T-cell (primary cell): ENCODE measurements around the gene IZUMO4. TPM values are rescaled to one million over a fixed set of nuclear protein-coding genes. Genes with fewer than 3 reads are reported as not detected.

ENCODE experiments used
- ATAC-seq, 4 experiments: fragments of 200-7000 bp in 3 of 4; fragments of 150-1000 bp in 1 of 4; cut with Tn5 transposase; replicated peaks in 1 of 4; 1 replicate in 3 of 4; 2 replicates in 1 of 4; pipeline ENCODE4 v1.10.0; 2021; ENCODE audit warnings: moderate library complexity in 3 of 4, mild to moderate bottlenecking in 2 of 4, moderate number of reproducible peaks in 1 of 4
- CTCF ChIA-PET, 2 donors: fragments of 300-600 bp; sonication (Branson Sonifier 250); formaldehyde crosslinking; loops; one replicate each; lab custom pipeline; 2022; ENCODE audit warnings: antibody characterized with exemption in 2 of 2; lab: Charles Lee
- POLR2A ChIA-PET, 2 donors: fragments of 300-600 bp; sonication (Branson Sonifier 250); formaldehyde crosslinking; loops; one replicate each; lab custom pipeline; 2022; ENCODE audit warnings: antibody characterized with exemption in 2 of 2; lab: Charles Lee
- DNase-seq, 35 experiments: peaks; one replicate each; pipeline versions ENCODE4 v3.0.0 to v3.0.0-alpha.2; 2013 to 2023
- H3K27ac ChIP-seq: one replicate; pipeline ENCODE4 v1.5.1; 2013; ENCODE audit warnings: low read length
- H3K27me3 ChIP-seq, 2 experiments: replicated peaks in 1 of 2; 1 replicate in 1 of 2; 2 replicates in 1 of 2; pipeline versions ENCODE4 v1.6.1 to v1.7.0; 2013; ENCODE audit warnings: low read length in 1 of 2, mixed read lengths in 1 of 2; ENCODE audit not compliant: control insufficient read depth in 2 of 2, insufficient read depth in 2 of 2; ENCODE audit errors: extremely low read depth in 1 of 2
- H3K36me3 ChIP-seq, 2 donors: 1 replicate in 1 of 2; 2 replicates in 1 of 2; pipeline versions ENCODE4 v1.6.1 to v1.7.0; 2013; ENCODE audit warnings: low read length in 1 of 2; ENCODE audit not compliant: control insufficient read depth in 2 of 2, insufficient read depth in 1 of 2; ENCODE audit errors: extremely low read depth in 1 of 2
- H3K4me1 ChIP-seq, 2 experiments: 1 replicate in 1 of 2; 2 replicates in 1 of 2; pipeline versions ENCODE4 v1.6.1 to v1.7.0; 2013; ENCODE audit warnings: low read length in 2 of 2, mixed read lengths in 1 of 2; ENCODE audit not compliant: insufficient read depth in 2 of 2, control insufficient read depth in 1 of 2; ENCODE audit errors: extremely low read depth in 1 of 2
- H3K4me3 ChIP-seq, 2 donors: 1 replicate in 1 of 2; 2 replicates in 1 of 2; pipeline versions ENCODE4 v1.5.1 to v1.7.0; 2013; ENCODE audit warnings: mild to moderate bottlenecking in 2 of 2, low read length in 1 of 2, moderate library complexity in 1 of 2; ENCODE audit not compliant: control insufficient read depth in 1 of 2; ENCODE audit errors: extremely low read depth in 1 of 2
- H3K9me3 ChIP-seq: 2 replicates; pipeline ENCODE4 v1.7.0; 2013
- H3K27ac Mint-ChIP-seq, 2 donors: one replicate each; pipeline ENCODE4 v1.8.0; 2020 to 2021; ENCODE audit warnings: mild to moderate bottlenecking in 2 of 2, mixed read lengths in 2 of 2
- H3K27me3 Mint-ChIP-seq, 2 donors: one replicate each; pipeline ENCODE4 v1.8.0; 2021 to 2022; ENCODE audit warnings: mixed read lengths in 2 of 2
- H3K36me3 Mint-ChIP-seq: one replicate; pipeline ENCODE4 v1.8.0; 2021; ENCODE audit warnings: mixed read lengths
- H3K4me1 Mint-ChIP-seq, 3 donors: one replicate each; pipeline ENCODE4 v1.8.0; 2020 to 2022; ENCODE audit warnings: mixed read lengths in 3 of 3, mild to moderate bottlenecking in 1 of 3
- H3K4me3 Mint-ChIP-seq, 3 donors: one replicate each; pipeline ENCODE4 v1.8.0; 2020 to 2022; ENCODE audit warnings: mild to moderate bottlenecking in 3 of 3, mixed read lengths in 3 of 3, moderate library complexity in 3 of 3
- H3K9me3 Mint-ChIP-seq, 3 donors: one replicate each; pipeline ENCODE4 v1.8.0; 2020 to 2022; ENCODE audit warnings: mixed read lengths in 3 of 3
- WGBS: methylation state at CpG from one replicate; pipeline ENCODE4 v1.1.5; 2013; ENCODE audit warnings: missing lambda C conversion rate; ENCODE audit not compliant: insufficient coverage; 5-methylcytosine and 5-hydroxymethylcytosine counted together
- total RNA-seq, 35 experiments: library from RNA in 6 of 35; stranded (reverse) in 6 of 35; fragments of 120-200 nt in 1 of 35; gene quantifications; one replicate each; pipeline versions ENCODE4 v1.2.1 to v1.2.4 and lab custom pipeline; 2013 to 2026

IZUMO4 gene
- total RNA-seq, 5 donors from 2014 or later (not counting 1 experiment from before 2014, with no cell fraction given), result 14.0 to 23.5 (median 19.7) TPM

GRCh38 chr19:2132191-2132590 lies 35.5 kb downstream of the IZUMO4 start:
- H3K27ac ChIP-seq, result no peak overlapping the region
- CTCF ChIA-PET, result no interaction called here
- Mint-ChIP-seq H3K4me3 (no peak overlapping the region), H3K27me3 (no peaks in the 10 kb centered on the region), H3K9me3 (no peaks in the 10 kb centered on the region), H3K27ac (no peak overlapping the region), H3K4me1 (peaks cover 0 to 2% (median 1%) of the 10 kb centered on the region in 3 donors), H3K36me3 (peaks cover 12% of the 10 kb centered on the region)
- H3K36me3 ChIP-seq, result peaks cover 22 to 63% of the 10 kb centered on the region in 2 donors
- 98% methylated on average over 12 of the region's 14 CpGs for WGBS
- POLR2A ChIA-PET, result no interaction called here
- no peaks in the 10 kb centered on the region for H3K4me1 ChIP-seq
- H3K4me3 ChIP-seq, result no peak overlapping the region
- DNase-seq, result no peak
- ATAC-seq, result no peak
- H3K9me3 ChIP-seq, result no peaks in the 10 kb centered on the region
- H3K27me3 ChIP-seq, result no peaks in the 10 kb centered on the region

DNA sequence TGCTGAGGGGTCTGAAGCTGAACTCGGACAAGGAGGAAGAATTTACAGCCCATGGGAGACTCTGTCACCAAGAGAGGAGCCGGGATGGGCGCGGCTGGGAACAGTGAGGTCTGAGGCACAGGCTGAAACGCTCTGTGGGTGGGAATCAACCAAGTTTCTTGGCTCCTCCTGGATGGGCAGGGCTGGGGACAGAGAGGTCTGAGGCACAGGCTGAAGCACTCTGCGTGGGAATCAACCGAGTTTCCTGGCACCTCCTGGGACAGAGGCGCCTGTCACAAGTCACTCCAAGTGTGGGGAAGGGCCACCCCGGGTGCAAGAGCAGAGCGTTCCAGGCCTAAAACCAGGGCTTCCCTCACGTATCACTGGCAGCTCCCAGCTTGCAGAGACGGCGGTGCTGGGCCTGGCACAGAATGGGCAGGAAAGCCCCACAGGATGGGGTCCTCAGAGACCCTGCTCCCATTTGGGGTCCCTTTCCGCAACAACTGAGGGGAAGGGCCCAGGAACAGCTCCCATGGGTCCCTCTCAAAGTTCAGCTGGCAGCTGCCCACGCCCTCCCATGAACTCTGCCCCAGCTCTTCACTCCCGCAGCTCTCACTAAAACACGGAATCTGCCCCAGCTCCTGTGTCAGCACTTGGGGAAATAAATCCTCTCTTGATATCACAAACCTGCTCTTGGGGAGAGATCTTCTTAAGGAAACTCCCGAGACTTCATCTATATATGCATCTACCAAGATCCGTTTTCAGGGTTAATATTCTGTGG lies 36.2 kb downstream of the IZUMO4 start:
- Histone ChIP-seq H3K4me3 (no peak overlapping the region), H3K9me3 (no peaks in the 10 kb centered on the region), H3K4me1 (no peaks in the 10 kb centered on the region), H3K36me3 (peaks cover 17 to 65% of the 10 kb centered on the region in 2 donors), H3K27ac (no peak overlapping the region), H3K27me3 (no peaks in the 10 kb centered on the region)
- no peak overlapping the region for H3K27ac Mint-ChIP-seq
- CTCF ChIA-PET, result interaction anchor here in 1 of 2 donors (0.7 kb wide), 1 partner anchor 207 kb away, joined by 3 read pairs; no protein-coding TSS in a partner anchor
- H3K4me1 Mint-ChIP-seq, result peaks cover 0 to 2% (median 1%) of the 10 kb centered on the region in 3 donors
- H3K36me3 Mint-ChIP-seq, result peaks cover 12% of the 10 kb centered on the region
- DNase-seq (no peak), ATAC-seq (no peak)
- no peaks in the 10 kb centered on the region for H3K27me3 Mint-ChIP-seq
- POLR2A ChIA-PET, result no interaction called here
- WGBS, result 99% methylated on average over 14 of the region's 19 CpGs
- no peak overlapping the region for H3K4me3 Mint-ChIP-seq
- H3K9me3 Mint-ChIP-seq, result no peaks in the 10 kb centered on the region

- H3K4me1 Mint-ChIP-seq, result peaks cover 0 to 5% (median 1%) of the 10 kb centered on the region in 3 donors
- no peak for DNase-seq
- POLR2A ChIA-PET, result no interaction called here
- Histone ChIP-seq H3K4me1 (peaks cover 0 to 7% of the 10 kb centered on the region in 2 experiments), H3K27ac (no peak overlapping the region), H3K36me3 (peaks cover 13 to 68% of the 10 kb centered on the region in 2 donors), H3K4me3 (no peak overlapping the region), H3K9me3 (no peaks in the 10 kb centered on the region), H3K27me3 (no peaks in the 10 kb centered on the region)
- CTCF ChIA-PET, result no interaction called here
- no peaks in the 10 kb centered on the region for H3K27me3 Mint-ChIP-seq
- WGBS, result 94% methylated on average over 42 of the region's 50 CpGs
- H3K4me3 Mint-ChIP-seq, result no peak overlapping the region
- ATAC-seq, result no peak
- H3K9me3 Mint-ChIP-seq, result no peaks in the 10 kb centered on the region
- no peak overlapping the region for H3K27ac Mint-ChIP-seq
- H3K36me3 Mint-ChIP-seq, result peaks cover 19% of the 10 kb centered on the region
Observed at GRCh38 chr19:2135474-2136402, 39.0 kb downstream of the IZUMO4 start.

- ChIA-PET CTCF (no interaction called here), POLR2A (no interaction called here)
- H3K27me3 ChIP-seq, result no peaks in the 10 kb centered on the region
- Mint-ChIP-seq H3K27me3 (no peaks in the 10 kb centered on the region), H3K9me3 (no peaks in the 10 kb centered on the region), H3K4me3 (no peak overlapping the region), H3K36me3 (peaks cover 19% of the 10 kb centered on the region), H3K4me1 (peaks cover 0 to 8% (median 4%) of the 10 kb centered on the region in 3 donors), H3K27ac (no peak overlapping the region)
- no peak for DNase-seq
- WGBS, result 98% methylated on average over 22 of the region's 23 CpGs
- no peak overlapping the region for H3K27ac ChIP-seq
- peaks cover 11 to 63% of the 10 kb centered on the region in 2 donors for H3K36me3 ChIP-seq
- H3K4me3 ChIP-seq, result no peak overlapping the region
- no peak for ATAC-seq
- H3K9me3 ChIP-seq, result no peaks in the 10 kb centered on the region
- H3K4me1 ChIP-seq, result peaks cover 0 to 7% of the 10 kb centered on the region in 2 experiments
Observed at GRCh38 chr19:2136796-2137195, 40.1 kb downstream of the IZUMO4 start.

DNA sequence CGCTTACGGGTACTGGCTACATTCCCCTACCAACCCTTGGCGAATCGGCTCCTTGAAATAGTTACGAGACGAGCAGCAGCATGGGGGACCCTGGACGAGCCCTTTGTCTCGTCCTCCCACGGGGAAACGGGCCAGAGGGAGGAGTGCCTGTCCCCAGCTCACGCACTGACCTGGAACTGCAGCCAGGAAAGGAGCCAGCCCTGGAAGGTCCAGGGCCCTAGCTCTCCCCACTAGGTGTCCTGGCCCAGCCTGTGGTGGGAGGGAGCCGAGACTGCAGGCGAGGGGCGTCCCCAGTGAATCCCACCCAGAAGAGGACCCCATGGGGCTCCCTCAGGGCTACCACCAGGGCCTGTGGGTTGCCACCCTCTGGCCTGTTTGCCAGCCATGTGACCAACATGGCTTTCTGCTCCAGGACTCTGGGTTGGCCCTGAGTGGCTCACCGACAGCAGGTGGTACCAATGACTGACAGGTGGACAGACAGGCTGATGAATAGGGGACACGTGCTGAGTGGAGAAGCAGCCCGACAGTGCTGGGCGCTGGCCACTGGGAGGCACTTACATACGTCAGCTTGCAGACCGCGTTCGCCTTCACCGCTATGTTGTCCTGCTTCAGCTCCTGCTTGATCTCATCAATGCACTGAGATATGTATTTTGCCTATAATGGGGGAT lies 41.5 kb downstream of the IZUMO4 start:
- no peak for ATAC-seq
- no peaks in the 10 kb centered on the region for H3K27me3 Mint-ChIP-seq
- H3K4me3 Mint-ChIP-seq, result no peak overlapping the region
- H3K36me3 Mint-ChIP-seq, result peaks cover 12% of the 10 kb centered on the region
- H3K9me3 Mint-ChIP-seq, result no peaks in the 10 kb centered on the region
- ChIA-PET POLR2A (interaction anchor here in 1 of 2 donors (0.5 kb wide), 1 partner anchor 182 kb away, joined by 3 read pairs; no protein-coding TSS in a partner anchor), CTCF (interaction anchor here in 1 of 2 donors (0.5 kb wide), 1 partner anchor 252 kb away, joined by 6 read pairs; no protein-coding TSS in a partner anchor)
- Histone ChIP-seq H3K36me3 (peaks cover 4 to 51% of the 10 kb centered on the region in 2 donors), H3K27ac (no peak overlapping the region), H3K9me3 (no peaks in the 10 kb centered on the region), H3K4me3 (no peak overlapping the region), H3K27me3 (no peaks in the 10 kb centered on the region), H3K4me1 (peaks cover 0 to 7% of the 10 kb centered on the region in 2 experiments)
- H3K27ac Mint-ChIP-seq, result no peak overlapping the region
- peaks cover 0 to 10% (median 6%) of the 10 kb centered on the region in 3 donors for H3K4me1 Mint-ChIP-seq
- no peak for DNase-seq
- WGBS, result 94% methylated on average over 20 of the region's 23 CpGs
